Skeletal muscle cell (primary cell): ENCODE measurements around the gene FAM76B.

Experiments
- DNase-seq: peaks from one replicate; pipeline ENCODE4 v3.0.0-alpha.2; 2010; ENCODE audit warnings: low read depth
- H3K4me3 ChIP-seq: 2 replicates; pipeline ENCODE4 v1.5.1; 2011; ENCODE audit warnings: low read depth, mild to moderate bottlenecking, control low read depth, low read length, moderate library complexity

Gene FAM76B

GRCh38 chr11:95736809-95737208 is 52.8 kb downstream of the FAM76B start:
- DNase-seq = no peak
- H3K4me3 ChIP-seq = no peak overlapping the region

- no peak for DNase-seq
- no peak overlapping the region for H3K4me3 ChIP-seq
These were observed 53.2 kb downstream of the FAM76B start for GRCh38 chr11:95736355-95736754.

DNA sequence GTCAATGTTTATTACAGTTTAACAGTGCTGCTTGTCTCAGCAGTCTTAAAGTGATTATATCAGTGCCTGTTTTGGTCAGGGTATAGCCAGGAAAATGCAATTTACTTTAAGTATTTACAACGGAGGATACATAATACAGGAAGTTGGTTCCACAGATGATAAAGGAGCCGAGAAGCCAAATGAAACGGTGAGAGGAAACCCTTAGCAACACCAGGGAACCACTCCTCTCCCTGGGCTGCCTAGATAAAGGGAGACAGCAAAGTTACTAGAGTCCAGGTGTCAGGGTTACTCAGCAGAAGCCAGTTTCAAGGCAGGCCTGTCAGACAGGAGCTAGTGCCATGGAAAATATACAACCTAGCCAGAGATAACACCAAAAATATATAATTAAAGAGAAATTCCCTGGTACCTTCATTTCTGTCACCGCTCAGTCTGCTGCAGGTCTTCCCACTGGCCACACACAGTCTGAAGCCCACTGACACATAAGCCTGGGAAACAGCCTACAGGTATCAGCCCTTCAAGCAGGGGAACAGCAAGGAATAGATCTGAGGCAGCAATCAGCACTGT is 55.5 kb downstream of the FAM76B start:
- no peak for DNase-seq
- H3K4me3 ChIP-seq = no peak overlapping the region

- no peak overlapping the region for H3K4me3 ChIP-seq
- DNase-seq = no peak
These were observed 56.5 kb downstream of the FAM76B start for GRCh38 chr11:95732930-95733602.

DNA sequence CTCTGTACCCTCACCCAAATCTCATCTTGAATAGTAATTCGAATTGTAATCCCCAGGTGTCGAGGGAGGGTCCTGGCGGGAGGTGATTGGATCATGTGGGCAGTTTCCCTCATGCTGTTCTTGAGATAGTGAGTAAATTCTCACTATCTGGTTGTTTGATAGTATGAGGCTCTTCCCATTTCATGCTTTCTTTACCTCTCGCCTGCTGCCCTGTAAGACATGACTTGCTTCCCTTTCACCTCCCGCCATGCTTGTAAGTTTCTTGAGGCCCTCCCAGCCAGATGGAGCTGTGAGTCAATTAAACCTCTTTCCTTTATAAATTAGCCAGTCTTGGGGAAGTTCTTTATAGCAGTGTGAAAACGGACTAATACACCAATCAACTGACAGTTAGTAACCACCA is 60.1 kb downstream of the FAM76B start:
- DNase-seq = no peak
- no peak overlapping the region for H3K4me3 ChIP-seq

GRCh38 chr11:95728790-95729189 is 60.8 kb downstream of the FAM76B start:
- DNase-seq = no peak
- no peak overlapping the region for H3K4me3 ChIP-seq

- no peak overlapping the region for H3K4me3 ChIP-seq
- DNase-seq = no peak
These were observed 61.5 kb downstream of the FAM76B start for GRCh38 chr11:95728094-95728493.

- DNase-seq = no peak
These were observed 62.0 kb downstream of the FAM76B start for GRCh38 chr11:95727620-95728019.

GRCh38 chr11:95727111-95727510 is 62.5 kb downstream of the FAM76B start:
- no peak overlapping the region for H3K4me3 ChIP-seq
- DNase-seq = no peak

More at GRCh38 chr11:95727620-95728019, 62.0 kb downstream of the FAM76B start:
- no peak overlapping the region for H3K4me3 ChIP-seq

DNA sequence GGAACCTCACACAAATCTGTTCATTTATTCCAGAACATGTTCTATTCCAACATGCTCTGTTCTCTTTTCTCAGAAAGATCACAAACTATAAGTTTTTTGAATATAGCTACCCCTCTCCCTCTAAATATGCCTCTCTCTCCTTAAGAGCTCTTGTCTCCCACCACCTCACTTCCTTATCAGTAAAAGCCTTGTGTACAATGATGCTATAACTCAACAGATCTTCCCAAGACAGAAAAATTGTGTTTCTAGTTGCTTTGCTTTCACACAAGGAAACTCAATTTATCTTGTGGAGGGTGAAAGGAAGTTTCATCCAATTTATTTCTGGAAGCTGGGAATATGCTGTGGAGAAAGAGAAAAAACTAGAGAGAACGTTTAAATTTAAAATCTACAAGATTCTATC is 64.4 kb downstream of the FAM76B start:
- no peak for DNase-seq
- H3K4me3 ChIP-seq = no peak overlapping the region

GRCh38 chr11:95723361-95723942 is 66.1 kb downstream of the FAM76B start:
- no peak for DNase-seq
- H3K4me3 ChIP-seq = no peak overlapping the region

DNA sequence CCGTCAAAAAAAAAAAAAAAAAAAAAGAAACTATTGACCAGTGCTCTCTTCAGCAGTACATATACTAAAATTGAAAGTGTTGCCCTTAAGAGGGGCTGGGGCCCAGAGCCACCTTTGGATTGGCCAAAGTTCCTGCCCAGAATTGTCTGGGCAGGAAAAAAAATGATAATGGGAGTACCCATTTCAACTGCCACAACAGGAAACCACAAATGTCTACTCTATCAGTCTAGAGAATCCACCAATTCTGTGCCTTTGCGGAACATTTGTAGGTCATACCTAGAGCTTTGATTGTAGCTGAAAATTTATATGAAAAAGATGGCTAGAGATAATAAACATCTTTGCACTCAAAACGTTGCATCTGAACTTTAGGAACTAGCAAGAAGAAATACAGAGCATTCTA is 69.4 kb downstream of the FAM76B start:
- no peak overlapping the region for H3K4me3 ChIP-seq
- DNase-seq = no peak
